Activated T-helper 1 cell treated with Interleukin-2 at 50 U/mL for 16 hours (primary cell): Measurements from ENCODE around the gene ZDHHC14.
"Not testable (repeated sequence)": the region's sequence is repeated elsewhere in the genome, so short reads cannot be mapped to it uniquely, and the experiment has no call there.

Source experiments
- DNase-seq: peaks from one replicate; pipeline ENCODE4 v3.0.0-alpha.2; 2020; ENCODE audit warnings: low read depth

The ZDHHC14 gene

DNA sequence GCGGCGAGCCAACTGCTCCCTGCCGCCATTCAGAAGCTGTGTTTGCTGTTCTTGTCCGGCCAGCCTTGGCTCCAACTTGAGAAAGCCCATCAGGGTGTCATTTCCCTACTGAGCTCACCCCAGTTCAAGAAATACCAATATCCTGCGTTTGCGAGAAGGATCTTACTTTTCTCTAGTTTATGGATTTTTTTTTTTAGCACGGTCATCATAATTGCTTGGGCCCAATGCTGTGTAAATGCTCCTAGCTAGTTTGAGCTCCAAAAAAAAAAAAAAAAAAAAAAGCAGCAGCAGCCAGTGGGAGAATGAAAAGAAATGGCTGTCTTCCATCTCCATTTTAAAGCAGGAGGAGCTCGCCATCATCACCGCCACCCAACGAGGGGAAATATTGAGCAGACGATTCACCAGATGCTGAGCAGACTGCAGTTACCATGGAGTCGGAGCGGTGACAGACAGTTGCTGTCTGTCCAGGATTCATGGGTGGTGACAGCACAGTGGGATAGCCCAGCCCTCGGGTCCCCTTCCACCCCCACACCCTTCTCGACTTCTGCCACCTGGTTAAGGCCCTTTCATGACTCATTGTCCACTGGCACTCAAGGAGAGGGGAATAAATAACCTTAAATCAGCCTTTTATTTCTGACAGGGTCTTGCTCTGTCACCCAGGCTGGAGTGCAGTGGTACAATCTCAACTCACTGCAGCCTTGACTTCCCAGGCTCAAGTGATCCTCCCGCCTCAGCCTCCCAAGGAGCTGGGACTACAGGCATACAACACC, 309.6 kb downstream of the ZDHHC14 start:
- DNase-seq: no peak

DNA sequence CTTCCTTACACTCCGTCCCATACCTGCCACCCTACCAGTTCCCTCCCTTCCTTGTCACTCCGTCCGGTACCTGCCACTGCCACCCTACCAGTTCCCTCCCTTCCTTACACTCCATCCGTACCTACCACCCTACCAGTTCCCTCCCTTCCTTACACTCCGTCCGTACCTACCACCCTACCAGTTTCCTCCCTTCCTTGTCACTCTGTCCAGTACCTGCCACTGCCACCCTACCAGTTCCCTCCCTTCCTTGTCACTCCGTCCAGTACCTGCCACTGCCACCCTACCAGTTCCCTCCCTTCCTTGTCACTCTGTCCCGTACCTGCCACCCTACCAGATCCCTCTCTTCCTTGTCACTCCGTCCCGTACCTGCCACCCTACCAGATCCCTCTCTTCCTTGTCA, 310.6 kb downstream of the ZDHHC14 start:
- DNase-seq: not testable (repeated sequence)

DNA sequence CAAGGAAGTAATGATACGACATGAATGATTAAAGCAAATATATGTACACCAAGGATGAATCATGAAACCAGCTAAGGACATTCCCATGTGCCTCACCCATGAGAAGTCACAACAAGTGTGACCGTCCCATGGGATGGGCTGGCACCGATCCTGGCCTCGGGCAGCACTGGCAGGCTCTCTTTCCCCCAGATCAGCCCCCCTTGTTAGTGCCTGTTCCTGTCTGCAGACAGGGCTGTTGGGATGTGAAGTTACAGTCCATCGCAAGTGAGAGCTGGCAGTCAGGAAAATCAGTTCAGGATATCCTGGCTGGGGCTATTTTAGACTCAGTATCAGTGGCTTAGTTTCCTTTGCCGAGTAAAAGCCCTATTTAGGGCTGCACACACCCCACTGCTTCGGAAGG, 312.9 kb downstream of the ZDHHC14 start:
- no peak for DNase-seq

DNA sequence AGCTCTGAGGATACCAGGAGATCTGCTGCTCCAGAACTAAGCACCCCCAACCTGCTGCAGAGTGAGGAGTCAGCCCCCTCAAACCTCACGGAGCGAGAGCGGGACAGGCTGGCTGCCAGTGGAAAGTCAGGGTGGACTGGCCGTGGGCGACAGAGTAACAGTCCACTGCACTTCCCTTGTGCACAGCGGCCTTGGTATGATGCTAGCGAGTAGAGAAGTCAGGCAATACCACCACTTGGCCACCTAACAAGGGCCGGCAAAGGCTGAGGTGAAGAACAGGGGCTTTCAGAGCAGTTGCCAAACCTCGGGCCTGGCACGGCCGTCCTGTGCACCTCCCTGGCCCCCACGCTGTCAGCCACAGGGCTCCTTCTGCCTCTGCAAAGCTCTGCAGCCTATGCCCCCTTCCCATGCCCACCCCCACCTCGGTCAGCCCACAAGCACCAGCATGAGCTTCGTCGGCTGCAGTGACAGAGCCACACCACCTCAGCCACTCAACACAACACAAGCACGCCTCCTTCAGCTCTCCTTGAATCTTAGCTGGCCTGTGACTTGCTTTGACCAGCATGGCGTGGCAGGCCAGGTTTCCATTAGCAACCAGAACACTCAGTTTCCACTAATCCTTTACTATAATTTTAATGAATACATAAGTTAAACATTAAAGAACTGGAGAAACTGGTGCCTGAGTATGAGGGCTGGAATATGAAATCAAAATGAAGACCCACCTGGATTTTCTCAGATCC, 314.5 kb downstream of the ZDHHC14 start:
- no peak for DNase-seq

DNA sequence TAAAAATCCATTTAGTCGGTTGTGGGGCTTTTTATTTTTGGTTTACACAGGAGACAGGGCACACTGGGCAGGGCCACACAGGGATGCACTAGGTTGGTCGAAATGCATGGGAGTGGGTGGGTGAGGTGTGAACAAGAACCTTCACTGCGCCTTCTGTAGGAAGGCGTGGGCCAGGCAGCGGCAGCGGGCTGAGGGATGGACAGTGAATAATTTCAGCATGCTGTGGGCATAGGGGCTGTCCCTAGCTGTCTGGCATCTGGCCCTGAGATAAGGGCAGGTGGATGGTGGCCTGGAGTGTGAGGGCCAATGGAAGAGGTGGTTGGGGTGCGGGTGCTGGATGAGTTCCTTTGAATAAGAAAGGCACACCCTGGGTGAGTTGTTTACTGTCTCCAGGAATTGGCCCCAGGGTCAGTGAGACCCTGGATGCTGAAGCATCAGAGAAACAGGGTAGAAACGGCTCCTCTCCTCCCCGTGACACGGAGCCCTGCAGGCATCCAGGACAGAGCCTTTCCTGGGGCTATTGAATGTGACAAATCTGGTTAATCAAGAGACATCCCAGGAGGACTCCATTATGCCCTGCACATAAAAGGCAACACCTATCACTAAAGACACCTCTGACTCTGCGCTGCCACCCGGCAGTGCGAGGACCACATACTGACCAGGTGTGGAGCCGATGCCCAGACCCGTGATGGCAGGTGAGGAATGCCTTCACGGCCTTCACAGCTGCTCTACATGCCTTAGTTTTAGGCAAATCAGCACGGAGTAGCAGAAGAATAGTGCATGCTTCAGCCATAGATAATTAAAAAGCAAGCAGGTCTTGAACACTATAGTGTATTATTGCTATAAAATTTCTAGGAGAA, 319.0 kb downstream of the ZDHHC14 start:
- no peak for DNase-seq

DNA sequence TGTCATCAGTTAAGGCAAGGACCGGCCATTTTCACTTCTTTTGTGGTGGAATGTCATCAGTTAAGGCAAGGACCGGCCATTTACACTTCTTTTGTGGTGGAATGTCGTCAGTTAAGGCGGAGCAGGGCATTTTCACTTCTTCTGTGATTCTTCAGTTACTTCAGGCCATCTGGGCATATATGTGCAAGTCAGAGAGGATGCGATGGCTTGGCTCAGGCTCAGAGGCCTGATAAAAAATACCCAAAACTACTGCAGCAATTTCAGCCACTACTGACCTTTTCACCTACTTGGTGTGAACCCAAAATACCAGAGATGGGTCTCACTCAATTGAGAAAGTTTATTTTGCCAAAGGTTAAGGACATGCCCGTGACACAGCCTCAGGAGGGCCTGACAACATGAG, 325.4 kb downstream of the ZDHHC14 start:
- DNase-seq: not testable (repeated sequence)

DNA sequence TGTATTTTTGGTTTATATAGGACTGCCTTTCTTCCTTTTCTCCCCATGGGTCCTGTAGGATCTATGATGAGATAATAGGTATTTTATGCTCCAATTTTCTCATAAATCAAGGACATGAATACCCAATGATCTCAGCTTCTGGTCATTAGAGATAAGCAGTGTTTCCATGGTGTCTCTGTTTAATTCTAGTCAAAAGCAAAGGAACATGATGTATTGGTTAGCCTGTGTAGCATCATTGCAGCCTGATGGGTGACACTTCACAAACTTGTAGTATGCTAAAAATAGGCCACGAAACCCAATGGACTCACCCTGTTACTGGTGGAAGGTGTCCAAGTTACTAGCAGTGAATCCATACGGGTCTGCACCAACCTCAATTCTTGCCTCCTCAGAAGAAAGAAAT, 325.9 kb downstream of the ZDHHC14 start:
- DNase-seq: no peak

DNA sequence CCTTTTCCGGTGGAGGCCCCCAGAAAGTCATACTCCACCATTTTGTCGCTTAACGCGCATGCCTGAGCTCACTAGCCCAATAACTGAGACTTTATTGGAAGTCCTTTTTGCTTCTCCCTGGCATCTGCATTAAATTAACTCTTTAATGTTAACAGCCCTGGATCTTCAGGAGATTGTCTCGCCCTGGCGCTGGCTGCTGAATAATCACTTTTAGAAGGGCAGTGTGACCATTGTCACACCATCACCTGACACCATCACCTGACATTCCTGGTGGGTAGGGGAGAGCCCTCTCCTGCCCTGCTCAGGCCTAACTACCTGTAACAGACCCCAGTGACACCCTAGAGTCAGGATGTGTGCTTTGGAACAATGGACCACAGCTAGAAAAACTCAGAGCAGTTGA, 326.6 kb downstream of the ZDHHC14 start:
- DNase-seq: no peak

DNA sequence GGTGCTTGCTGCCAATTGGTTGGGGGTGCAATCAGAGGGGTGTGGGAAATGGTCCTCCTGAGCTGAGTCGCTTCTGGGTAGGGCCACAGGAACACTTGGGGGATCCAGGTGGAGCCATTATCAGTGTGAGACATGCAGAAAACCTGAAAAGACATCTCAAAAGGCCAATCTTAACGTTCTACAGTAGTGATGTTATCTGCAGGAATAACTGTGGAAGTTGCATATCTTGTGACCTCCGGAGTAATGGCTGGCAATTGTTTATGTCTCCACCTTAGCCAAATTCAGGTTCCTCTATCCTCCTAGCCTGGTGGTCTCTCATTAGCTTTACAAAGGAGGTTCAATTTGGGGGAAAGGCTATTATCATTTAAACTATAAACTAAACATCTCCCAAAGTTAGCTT, 327.2 kb downstream of the ZDHHC14 start:
- DNase-seq: no peak

DNA sequence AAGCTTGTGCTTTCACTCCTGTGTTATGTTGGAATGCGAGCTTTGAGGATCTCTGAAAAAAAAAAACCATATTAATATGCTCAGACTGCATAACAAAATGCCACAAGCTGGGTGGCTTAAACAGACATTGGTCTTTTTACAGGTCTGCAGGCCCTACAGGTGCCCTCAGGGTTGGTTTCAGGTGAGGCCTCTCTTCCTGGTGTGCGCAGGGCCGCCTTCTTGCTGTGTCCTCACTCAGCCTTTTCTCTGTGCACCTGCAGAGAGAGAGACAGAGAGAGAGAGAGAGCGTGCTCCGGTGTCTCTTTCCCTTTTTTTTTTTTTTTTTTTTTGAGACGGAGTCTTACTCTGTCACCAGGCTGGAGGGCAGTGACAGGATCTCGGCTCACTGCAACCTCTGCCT, 327.9 kb downstream of the ZDHHC14 start:
- no peak for DNase-seq

DNA sequence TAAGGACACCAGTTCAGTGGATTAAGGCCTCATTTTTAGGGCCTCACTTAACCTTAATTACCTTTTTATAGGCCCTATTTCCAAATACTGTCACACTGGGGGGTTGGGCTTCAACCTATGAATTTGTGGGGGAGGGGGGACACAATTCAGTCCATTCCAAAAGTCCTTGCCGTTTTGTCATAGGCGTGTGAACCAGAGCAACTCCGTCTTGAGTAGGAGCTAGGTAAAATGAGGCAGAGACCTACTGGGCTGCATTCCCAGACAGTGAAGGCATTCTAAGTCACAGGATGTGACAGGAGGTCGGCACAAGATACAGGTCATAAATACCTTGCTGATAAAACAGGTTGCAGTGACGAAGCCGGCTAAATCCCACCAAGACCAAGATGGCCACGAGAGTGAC, 328.6 kb downstream of the ZDHHC14 start:
- DNase-seq: no peak

DNA sequence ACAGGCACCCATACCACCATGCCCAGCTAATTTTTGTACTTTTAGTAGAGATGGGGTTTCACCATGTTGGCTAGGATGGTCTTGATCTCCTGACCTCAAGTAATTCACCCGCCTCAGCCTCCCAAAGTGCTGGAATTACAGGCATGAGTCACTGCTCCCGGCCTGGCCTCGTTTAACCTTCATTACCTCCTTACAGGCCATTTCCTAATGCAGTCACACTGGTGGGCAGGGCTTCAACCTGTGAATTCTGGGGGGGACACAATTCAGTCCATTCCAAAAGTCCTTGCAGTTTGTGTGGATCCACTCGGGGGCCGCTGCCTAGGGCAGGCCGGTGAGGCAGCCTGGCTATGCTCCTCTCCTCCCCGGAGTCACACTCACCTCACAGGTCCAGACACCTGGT, 329.6 kb downstream of the ZDHHC14 start:
- DNase-seq: no peak

DNA sequence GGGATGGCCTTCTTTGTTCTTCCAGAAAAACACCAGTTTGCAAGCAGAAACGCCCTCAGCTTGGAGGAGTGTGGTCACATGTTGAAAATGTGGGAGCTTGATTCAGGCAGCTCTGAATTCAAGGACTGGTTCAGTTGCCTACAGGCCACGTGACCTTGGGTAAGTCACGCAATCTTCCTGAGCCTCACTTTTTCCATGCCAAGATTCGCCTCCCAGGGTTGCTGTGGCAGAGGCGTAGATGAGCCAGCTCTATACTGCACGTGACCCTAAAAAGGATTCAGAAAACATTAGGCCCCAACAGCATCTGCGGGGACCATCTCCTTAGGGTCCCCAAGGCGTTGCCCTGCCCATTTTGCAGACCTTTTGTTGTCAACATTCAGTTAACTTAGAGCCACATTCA, 330.1 kb downstream of the ZDHHC14 start:
- DNase-seq: no peak

DNA sequence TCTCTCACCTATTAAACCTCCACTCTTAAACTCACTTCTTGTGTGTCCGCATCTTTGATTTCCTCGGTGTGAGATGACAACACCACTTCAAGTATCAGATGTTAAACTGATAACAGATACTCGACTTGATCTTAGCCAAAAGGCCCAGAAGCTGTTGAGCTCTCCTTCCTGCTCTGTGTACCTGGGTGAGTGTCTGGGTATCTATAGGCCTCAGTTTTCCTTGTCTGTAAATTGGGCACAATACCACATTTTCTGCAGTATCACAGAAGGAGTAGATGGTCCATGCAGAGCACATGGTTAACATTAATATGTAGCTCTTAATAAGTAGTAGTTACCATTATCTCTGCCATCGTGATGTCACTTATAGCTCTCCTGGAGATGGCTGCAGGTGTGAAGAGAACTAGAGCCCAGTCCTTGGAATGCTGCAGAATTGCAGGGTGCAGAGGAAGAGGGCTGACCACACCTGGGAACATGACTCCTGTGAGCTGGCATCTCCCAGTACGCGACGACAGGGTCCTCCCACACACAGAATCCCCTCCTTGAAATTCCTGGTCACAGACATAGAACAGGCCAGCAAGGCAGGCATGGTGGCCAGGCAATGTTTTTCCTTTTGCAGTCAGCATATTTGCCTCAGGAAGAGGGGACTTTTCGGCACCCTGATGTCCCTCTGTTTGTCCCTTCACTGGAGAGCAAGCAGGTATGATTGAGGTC, 331.8 kb downstream of the ZDHHC14 start:
- DNase-seq: no peak

DNA sequence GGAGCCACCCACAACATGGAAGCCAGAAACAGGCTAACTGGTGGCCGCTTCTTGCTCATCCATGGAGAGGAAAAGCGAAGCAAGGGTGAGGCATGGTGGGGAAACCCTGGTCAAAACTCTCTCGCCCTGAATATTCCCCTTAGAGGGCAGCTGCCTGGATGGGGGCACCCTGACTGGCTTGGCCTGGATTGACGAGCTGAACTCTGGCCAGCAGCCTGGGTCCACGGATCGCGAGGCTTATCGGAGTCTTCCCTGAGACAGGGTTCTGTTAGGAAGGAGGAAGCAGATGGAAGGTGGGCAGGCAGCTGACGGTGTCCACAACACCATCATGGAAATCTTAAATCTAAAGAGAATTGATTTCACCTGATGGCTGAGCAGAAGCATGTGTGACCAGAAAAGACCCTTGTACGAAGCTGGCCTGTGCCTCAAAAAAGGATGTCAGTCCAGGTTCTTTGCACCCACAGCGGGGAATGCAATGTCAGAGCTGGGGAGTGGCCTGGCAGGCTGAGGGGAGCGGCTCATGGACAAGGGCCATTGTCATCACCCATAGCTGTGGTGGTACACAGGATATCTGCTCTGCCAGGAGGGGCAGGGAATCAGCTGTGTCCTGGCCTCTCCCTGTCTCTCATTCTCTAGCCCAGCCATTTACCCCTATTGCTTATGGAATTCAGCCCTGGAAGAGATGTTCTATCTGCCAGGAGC, 332.6 kb downstream of the ZDHHC14 start:
- no peak for DNase-seq

DNA sequence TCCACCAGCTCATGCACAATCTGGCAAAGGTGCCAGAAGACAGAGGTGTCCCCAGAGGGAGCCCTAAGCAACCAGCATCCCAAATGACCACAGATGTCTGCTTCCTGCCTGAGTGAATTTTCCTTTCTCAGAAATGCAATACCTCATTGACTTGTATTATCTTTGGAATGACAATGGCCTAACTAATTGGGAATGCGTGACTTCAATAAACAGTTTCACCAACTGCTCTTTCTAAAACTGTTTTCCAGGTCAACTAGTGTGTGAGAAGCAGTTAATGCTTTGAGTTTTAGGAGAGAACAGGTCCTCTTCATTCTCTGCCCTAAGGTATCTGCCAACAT, 333.1 kb downstream of the ZDHHC14 start:
- DNase-seq: no peak

DNA sequence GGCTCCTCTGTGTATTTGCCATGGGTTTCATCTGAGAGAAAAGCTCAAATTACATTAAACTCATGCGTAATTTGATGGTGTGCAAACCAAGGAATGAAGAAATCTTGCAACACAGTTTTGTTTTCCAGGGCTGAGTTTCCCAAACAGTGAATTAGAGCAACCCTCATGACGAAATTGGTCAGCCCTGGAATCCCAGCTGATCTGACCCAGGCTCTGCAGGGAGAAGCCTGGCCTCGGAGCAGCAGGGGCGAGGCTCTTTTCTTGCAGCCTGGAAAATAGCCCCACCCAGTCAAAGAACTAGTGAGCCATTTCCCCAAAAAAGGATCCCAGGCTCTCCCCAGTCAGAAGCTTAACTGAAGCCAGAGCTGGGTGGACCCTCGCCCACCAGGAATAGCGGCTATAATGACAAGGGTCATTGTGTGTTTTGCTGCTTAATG, 334.8 kb downstream of the ZDHHC14 start:
- DNase-seq: no peak

DNA sequence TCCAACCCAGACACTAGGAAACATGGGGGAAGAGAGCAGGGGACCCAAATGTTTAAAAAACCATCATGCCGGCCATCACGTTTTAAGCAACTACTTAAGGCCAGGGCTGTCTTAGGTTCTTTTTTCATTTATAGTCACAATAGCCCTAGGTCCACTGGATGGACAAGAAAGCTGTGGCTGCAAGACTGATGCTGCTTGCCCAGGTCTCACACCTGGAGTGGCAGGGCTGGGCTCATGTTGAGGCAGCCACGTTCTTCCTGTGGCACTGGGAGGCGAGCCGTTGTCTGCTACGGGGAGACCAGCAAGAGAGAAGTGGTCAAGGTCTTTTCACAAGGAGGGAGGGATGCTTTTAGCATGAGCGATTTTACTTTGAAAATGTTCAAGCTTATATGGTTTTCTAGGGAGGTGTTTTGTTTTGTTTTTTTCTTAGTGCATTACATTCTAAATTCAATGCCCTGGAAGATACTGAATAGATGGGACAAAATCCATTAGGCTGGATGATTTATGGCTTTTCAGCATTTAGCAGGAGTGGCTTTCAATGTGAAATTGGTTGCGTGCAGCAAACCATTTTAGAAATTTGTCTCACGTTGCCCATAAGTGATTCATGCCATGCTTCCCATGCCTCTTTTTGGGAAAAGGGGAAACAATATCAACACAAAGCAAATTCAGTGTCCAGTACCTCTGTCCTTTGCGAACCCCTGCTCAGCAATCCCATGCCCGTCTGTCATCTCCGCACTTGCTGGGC, 335.4 kb downstream of the ZDHHC14 start:
- DNase-seq: no peak

DNA sequence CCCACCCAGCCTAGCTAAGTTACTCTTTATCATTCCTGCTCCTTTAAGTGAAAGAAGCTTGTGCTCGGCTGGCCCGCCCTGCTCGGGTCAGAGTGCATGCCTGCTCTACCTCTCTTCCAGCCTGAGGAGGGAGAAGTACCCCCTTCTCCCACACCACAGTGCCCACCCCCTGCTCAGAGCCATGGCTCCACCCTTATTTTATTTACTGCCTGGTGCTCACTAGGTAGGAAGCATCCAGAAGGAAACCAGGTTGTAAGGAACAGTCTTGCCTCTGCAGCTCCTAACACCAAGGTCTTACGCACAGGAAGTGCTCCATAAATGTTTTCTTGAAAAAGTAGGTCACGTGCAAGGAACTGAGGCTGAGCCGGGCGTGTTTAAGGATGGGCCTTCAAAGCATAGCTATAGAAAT, 336.4 kb downstream of the ZDHHC14 start:
- no peak for DNase-seq

DNA sequence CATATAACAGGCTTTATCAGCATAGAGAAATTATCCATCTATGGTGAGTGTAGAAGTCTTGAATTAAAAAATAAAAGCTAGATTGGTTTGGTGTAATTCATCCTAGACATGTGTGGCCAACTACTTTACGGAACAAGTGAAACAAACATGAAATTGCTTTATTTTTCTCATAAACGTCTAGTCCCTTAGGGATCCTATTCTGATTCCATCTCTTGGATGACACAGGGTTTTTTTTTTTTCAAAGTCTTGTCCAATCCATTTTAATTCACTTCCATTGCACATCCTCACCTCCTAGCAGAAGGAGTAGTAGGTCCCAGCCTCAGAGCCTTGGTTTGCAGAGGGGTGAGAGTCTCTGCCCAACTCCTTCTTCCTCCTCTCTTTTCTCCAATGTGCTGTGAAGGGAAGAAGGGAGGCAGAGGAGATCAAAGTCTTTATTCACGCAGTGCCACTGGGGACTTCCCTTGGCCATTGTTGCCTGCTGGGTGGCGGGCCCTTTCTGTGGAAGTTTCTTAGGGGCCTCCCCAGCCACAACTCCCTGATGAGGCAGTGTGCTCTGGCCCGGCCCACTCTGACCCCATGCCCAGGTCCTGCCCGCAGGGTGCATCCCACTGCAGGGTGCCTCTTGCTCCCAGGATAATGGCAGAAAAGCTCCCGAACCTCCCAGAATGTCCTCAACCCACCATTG, 337.7 kb downstream of the ZDHHC14 start:
- DNase-seq: no peak
